Osteocyte (in vitro differentiated cells): ENCODE measurements around the gene MED9. TPM values are rescaled to one million over a fixed set of nuclear protein-coding genes. Genes with fewer than 3 reads are reported as not detected.

Experiments used
- DNase-seq: peaks from one replicate; pipeline ENCODE4 v3.0.0; 2021; ENCODE audit warnings: mixed read lengths; ENCODE audit not compliant: unreplicated experiment; ENCODE audit errors: extremely low spot score
- H3K27ac Mint-ChIP-seq: one replicate; pipeline ENCODE4 v1.8.0; 2021; ENCODE audit warnings: mild to moderate bottlenecking, mixed read lengths; ENCODE audit not compliant: unreplicated experiment
- H3K27me3 Mint-ChIP-seq: one replicate; pipeline ENCODE4 v1.8.0; 2021; ENCODE audit warnings: mixed read lengths; ENCODE audit not compliant: unreplicated experiment
- H3K36me3 Mint-ChIP-seq: one replicate; pipeline ENCODE4 v1.8.0; 2021; ENCODE audit warnings: mixed read lengths; ENCODE audit not compliant: unreplicated experiment
- H3K4me1 Mint-ChIP-seq: one replicate; pipeline ENCODE4 v1.8.0; 2021; ENCODE audit warnings: mixed read lengths; ENCODE audit not compliant: unreplicated experiment
- H3K4me3 Mint-ChIP-seq: one replicate; pipeline ENCODE4 v1.8.0; 2021; ENCODE audit warnings: mild to moderate bottlenecking, moderate library complexity, mixed read lengths; ENCODE audit not compliant: unreplicated experiment
- H3K9me3 Mint-ChIP-seq: one replicate; pipeline ENCODE4 v1.8.0; 2021; ENCODE audit warnings: mixed read lengths; ENCODE audit not compliant: unreplicated experiment
- total RNA-seq: library from RNA; stranded (reverse); gene quantifications from 2 replicates; pipeline ENCODE4 v1.2.1, GENCODE V29; 2021
- TF ChIP-seq, protein P1 (sequence below): fragments of 200-600 bp; sonication (generic); IDR thresholded peaks from 2 replicates; pipeline ENCODE4 v1.5.0; 2021; ENCODE audit warnings: antibody characterized with exemption, mild to moderate bottlenecking, moderate library complexity

MED9 gene
- total RNA-seq, 1 donor from 2014 or later = 13.2 TPM

DNA sequence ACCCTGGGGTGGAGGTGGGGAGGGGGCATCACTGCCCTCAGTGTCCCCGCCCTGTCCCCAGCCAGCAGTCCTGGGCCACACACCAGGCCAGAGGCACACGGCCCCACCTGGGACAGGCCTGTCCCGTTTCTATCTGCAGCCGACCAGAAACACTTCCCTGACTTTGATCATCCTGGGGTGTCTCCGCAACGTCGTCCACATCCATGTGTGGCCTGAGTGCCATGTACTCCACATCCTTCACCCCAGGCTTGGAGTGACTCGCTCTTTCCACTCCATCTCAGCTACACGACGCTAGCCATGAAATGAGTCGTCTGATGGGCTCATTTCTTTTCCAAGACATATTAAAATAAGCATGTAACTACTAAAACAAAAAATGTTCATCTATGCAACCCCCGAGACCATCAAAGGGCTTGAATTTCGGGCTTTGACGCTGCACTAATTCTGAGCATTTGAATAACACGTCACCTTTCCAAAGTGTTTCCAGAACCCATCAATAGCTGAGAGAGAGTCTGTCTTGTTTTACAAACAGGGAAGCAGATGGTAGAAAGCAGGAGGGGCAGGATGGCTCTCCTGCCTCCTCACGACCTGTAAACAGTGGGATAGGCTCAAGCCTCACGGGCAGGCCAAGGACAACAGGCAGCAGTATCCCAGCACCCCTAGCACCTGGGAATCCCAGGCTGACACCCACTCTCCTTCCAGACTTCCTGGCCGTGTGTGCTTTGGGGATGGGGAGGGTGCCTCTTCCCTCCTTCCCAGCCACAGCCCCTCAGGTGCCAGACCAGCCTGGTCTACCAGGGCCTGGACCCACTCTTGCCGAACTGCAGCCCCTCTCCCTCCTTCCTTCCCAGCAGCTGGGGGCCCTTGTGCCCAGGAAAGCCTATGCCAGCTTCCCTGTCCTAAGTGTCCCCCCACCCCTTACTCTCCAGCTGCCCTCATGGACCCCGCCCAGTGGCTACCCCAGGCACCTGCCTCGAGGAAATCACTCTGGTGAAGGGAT is 39.4 kb downstream of the MED9 start:
- no peaks in the 10 kb centered on the region for H3K36me3 Mint-ChIP-seq
- no peak overlapping the region for H3K27ac Mint-ChIP-seq
- H3K4me1 Mint-ChIP-seq = peaks cover 20% of the 10 kb centered on the region
- no peak overlapping the region for H3K4me3 Mint-ChIP-seq
- H3K27me3 Mint-ChIP-seq = no peaks in the 10 kb centered on the region
- no peak for DNase-seq
- TF ChIP-seq, protein P1, sequence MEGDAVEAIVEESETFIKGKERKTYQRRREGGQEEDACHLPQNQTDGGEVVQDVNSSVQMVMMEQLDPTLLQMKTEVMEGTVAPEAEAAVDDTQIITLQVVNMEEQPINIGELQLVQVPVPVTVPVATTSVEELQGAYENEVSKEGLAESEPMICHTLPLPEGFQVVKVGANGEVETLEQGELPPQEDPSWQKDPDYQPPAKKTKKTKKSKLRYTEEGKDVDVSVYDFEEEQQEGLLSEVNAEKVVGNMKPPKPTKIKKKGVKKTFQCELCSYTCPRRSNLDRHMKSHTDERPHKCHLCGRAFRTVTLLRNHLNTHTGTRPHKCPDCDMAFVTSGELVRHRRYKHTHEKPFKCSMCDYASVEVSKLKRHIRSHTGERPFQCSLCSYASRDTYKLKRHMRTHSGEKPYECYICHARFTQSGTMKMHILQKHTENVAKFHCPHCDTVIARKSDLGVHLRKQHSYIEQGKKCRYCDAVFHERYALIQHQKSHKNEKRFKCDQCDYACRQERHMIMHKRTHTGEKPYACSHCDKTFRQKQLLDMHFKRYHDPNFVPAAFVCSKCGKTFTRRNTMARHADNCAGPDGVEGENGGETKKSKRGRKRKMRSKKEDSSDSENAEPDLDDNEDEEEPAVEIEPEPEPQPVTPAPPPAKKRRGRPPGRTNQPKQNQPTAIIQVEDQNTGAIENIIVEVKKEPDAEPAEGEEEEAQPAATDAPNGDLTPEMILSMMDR = no peak
- H3K9me3 Mint-ChIP-seq = no peaks in the 10 kb centered on the region

DNA sequence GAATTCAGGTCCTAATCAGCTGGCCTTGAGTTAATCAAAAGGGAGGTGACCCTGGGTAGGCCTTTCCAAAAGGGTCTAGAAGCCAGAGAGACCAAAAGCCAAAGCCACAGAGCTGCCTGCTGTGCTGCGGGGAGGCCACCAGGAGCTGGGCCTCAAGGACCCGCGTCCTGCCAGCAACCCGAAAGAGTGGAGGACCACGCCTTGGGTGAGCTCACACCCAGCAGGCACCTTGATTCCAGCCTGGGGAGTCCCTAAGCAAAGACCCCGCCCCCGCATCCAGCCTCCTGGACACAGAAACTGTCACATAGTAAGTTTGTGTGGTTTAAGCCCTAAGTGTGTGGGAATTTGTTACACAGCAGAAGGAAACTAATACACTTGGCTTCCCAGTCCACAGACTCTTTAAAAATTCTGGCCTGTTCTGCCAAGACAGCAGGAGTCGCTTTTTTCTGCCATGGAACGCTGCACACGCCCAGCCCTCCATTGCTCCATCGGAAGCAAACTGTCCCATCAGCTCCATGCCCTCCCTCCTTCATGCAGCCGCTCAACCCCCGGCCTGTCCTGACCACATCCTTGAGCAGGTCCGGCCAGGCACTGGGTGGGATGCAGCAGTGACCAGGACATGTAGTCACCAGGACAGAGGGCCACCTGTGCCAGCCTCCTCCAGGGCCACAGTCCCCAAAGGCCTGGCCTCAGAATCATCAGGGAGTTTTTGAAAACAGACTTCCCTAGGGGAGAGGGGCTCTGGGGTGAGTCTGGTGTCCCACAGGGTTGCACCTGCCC is 40.3 kb downstream of the MED9 start:
- no peak overlapping the region for H3K27ac Mint-ChIP-seq
- TF ChIP-seq, protein P1 = no peak
- no peak for DNase-seq
- no peaks in the 10 kb centered on the region for H3K36me3 Mint-ChIP-seq
- no peak overlapping the region for H3K4me3 Mint-ChIP-seq
- no peaks in the 10 kb centered on the region for H3K27me3 Mint-ChIP-seq
- peaks cover 16% of the 10 kb centered on the region for H3K4me1 Mint-ChIP-seq
- H3K9me3 Mint-ChIP-seq = no peaks in the 10 kb centered on the region

DNA sequence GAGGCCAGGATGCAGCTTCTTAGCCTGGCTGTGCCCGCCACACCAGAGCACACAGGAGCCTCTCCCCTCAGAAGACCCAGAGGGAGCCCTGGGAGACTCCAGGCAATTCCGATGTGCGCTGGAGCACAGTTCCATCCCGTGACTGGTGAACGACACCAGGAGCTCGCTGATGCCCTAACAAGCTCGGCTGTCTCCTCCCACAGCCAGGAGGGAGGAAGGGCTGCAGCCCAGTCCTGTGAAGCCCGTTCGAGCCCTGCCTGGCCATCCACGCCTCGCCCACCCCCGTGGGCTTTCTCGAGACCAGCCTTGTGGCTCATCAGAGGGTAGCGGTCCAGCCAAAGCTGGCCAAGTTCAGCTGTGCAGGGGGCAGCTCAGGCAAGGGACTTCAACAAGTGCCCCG is 41.2 kb downstream of the MED9 start:
- H3K4me1 Mint-ChIP-seq = peaks cover 13% of the 10 kb centered on the region
- no peaks in the 10 kb centered on the region for H3K36me3 Mint-ChIP-seq
- no peak for DNase-seq
- TF ChIP-seq, protein P1 = no peak
- H3K4me3 Mint-ChIP-seq = no peak overlapping the region
- H3K27me3 Mint-ChIP-seq = no peaks in the 10 kb centered on the region
- H3K9me3 Mint-ChIP-seq = no peaks in the 10 kb centered on the region
- H3K27ac Mint-ChIP-seq = no peak overlapping the region

DNA sequence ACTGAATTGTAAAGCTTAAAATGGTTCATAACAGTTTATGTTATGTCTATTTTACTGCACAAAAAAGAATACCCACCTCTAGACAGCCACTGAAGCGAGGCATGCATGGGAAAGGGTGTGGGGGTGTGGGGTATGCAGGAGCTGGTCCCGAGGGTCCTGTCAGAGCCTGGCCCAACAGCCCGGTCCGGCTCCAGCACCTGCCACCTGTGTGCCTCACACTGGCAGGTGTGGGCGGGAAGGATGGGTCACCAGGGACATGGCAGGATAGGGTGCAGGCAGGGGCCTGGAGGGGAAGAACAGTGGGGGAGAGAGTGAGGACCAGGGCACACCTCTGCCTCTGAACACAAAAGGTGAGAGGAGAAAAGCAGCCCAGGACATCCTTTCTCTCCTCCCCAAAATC is 42.2 kb downstream of the MED9 start:
- Mint-ChIP-seq H3K4me3 (no peak overlapping the region), H3K9me3 (no peaks in the 10 kb centered on the region), H3K27me3 (no peaks in the 10 kb centered on the region), H3K27ac (no peak overlapping the region), H3K4me1 (peaks cover 22% of the 10 kb centered on the region), H3K36me3 (no peaks in the 10 kb centered on the region)
- TF ChIP-seq, protein P1 = no peak
- no peak for DNase-seq

DNA sequence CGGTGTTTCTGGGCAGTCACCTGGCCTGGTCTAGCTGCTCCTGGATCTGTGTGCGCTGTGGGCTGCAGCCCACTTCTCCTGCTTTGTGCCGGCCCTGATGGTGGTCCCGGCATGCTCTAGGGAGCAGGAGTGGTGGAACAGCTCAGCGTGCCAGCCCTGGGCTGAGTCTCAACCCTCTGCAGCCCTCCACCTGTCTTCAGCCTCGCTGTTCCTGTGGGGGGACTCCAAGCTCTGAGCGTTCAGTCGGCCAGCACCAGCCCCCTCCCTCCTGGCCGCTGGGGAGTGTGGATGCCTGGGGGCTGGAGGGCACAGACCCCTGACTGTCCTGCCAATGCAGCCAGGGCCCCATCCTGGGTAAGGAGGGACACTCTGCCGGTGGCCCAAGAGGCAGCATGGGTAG is 43.1 kb downstream of the MED9 start:
- Mint-ChIP-seq H3K36me3 (no peaks in the 10 kb centered on the region), H3K27me3 (no peaks in the 10 kb centered on the region)

More for the DNA sequence above, 43.1 kb downstream of the MED9 start:
- TF ChIP-seq, protein P1 = no peak
- Mint-ChIP-seq H3K9me3 (no peaks in the 10 kb centered on the region), H3K27ac (no peak overlapping the region), H3K4me3 (no peak overlapping the region), H3K4me1 (peaks cover 22% of the 10 kb centered on the region)
- DNase-seq = no peak
